GM21825 (cell line): Measurements from ENCODE around the gene ATP23.

Experiments
- ATAC-seq: cut with Tn5 transposase; IDR thresholded peaks from one replicate; pipeline ENCODE4 v1.9.1; 2021; ENCODE audit warnings: mild to moderate bottlenecking, moderate library complexity; ENCODE audit not compliant: unreplicated experiment

ATP23 gene

GRCh38 chr12:57966536-57966935 lies 25.2 kb downstream of the ATP23 start:
- ATAC-seq, result no peak

DNA sequence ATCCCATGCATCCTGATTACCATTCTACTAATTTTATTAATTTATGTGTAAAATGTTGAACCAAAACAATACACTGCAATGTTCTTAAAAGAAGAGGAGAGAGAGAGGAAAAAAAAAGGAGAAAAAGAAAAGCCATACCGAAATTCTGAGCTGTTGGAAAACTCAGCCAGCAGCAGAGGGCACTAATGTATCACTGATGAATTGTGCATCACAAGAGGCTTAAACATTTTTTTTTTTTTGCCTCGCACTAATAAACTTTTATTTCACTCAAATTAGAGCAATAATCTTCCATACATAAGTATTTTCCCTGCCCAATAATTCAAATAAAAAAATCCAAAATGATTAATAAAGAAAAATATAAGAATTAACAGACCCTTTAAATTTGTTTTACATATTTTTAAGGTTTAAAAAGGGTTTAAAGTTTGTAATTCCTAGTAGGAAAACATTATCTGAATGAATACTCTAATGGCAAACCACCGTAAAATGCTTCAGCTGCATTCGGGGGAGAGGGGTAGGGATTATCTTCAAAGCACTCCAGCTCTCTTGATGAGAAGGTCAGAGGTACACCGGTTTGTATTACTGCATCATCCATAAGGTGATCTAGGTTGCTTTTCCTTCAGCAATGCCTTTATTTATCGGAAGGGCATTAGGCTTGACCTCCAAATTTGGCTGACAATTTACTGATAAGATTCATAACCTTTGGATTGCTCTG lies 41.9 kb downstream of the ATP23 start:
- ATAC-seq, result no peak

GRCh38 chr12:57983858-57984505 lies 42.6 kb downstream of the ATP23 start:
- ATAC-seq, result no peak

DNA sequence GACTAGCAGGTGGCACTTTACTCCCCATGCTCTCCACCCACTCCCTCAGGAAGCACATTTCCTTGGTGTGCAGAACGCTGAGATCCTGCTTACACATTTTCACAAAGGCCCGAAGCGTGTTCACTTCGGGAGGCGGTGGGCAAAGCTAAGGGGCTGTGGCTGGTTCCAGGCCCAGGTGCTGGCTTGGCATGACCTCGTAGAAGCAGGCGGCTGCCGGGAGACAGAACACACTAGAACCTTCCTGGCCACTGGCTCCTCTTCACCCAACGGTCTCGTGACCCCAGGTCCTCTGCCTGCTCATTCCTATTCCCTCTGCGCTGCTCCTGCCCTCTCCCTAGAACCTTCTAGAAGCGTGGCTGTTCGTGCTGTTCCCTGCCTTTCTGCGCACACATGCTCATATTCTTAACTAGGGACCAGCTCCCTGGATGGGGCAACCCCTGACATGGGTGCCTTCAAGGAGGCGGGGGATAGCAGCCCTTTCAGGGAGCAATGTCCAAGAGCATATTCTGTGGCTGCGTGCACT lies 43.3 kb downstream of the ATP23 start:
- ATAC-seq, result no peak

DNA sequence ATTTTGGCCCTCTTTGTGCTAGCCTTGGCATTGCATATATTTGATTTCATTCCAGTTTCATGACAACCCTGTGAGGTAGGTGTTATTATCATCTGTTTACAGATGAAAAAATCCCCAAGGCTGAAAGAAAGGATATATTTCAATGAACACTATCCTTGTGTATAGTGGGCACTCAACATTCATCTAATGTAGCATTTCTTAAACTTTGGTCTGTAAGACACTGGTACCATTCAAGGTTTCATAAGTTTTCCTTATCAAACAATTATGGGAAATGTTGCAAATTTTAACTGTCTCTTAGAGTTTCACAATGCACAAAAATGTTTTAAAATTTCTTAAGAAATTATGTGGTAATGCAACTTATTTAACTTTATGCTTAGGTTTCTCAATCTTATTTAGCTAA lies 44.3 kb downstream of the ATP23 start:
- ATAC-seq, result no peak

- no peak for ATAC-seq
Measured at GRCh38 chr12:57989838-57990237, 48.5 kb downstream of the ATP23 start.

DNA sequence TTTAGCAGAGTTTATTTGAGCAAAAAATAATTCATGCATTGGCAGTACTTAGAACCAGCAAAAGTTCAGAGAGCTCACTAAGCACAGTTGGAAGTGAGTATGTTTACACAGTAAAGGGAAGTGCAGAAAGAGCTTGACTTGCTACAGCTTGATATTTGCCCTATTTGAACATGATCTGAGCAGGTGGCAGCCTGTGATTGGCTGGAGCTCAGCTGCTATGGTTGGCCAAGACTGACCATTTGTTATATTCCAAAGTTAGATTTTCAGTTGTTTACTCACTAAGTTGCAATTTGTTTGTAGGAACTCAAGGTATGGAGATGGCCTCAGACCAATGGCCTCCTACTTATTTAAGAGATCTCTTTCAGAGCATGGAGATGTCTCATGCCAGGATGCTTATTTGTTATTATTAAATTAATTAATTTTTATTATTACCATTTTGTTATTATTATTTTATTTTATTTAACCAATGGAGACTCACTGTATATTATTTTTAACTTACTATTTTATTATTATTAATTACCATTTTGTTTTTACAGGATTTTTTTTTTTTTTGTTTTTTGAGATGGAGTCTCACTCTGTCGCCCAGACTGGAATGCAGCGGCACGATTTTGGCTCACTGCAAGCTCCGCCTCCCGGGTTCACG lies 49.0 kb downstream of the ATP23 start:
- no peak for ATAC-seq

GRCh38 chr12:57992001-57992400 lies 50.6 kb downstream of the ATP23 start:
- ATAC-seq, result no peak

- no peak for ATAC-seq
Measured at GRCh38 chr12:57993030-57993429, 51.7 kb downstream of the ATP23 start.

GRCh38 chr12:57993834-57994233 lies 52.5 kb downstream of the ATP23 start:
- no peak for ATAC-seq

- no peak for ATAC-seq
Measured at GRCh38 chr12:57996520-57996919, 55.2 kb downstream of the ATP23 start.

- no peak for ATAC-seq
Measured at GRCh38 chr12:57998251-57998650, 56.9 kb downstream of the ATP23 start.

DNA sequence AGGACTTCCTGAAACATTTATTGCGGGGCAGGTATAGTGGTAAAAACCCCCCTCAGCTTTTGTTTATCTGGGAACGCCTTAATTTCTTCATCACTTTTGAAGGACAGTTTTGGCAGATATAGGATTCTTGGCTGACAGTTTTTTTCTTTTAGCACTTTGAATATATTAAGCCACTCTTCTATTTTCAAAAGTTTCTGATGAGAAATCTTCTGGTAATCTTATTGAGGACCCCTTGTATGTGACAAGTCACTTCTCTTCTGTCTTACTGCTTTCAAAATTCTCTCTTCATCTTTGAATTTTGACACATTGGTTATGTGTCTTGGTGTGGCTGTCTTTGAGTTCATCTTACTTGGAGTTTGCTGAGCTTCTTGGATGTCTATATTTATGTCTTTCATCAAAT lies 59.1 kb downstream of the ATP23 start:
- no peak for ATAC-seq

DNA sequence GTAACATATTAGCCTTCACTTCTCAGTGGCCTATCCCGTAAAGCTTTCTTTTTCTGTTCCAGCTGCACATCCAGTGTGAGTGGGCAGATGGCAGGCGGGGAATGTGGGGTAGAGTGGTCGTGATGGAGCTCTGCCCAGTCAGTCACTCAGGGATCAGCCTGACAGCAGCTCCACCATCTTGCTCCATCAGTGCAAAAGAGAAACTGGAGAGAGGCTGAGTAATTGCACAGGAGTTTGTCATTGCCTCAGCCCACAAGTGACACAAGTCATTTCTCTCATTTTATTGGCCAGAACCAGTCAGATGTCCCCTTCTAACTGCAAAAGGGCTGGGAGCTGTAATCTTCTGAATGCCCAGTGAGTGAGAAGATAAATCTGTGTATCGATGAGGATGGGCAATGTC lies 66.5 kb downstream of the ATP23 start:
- ATAC-seq, result no peak

DNA sequence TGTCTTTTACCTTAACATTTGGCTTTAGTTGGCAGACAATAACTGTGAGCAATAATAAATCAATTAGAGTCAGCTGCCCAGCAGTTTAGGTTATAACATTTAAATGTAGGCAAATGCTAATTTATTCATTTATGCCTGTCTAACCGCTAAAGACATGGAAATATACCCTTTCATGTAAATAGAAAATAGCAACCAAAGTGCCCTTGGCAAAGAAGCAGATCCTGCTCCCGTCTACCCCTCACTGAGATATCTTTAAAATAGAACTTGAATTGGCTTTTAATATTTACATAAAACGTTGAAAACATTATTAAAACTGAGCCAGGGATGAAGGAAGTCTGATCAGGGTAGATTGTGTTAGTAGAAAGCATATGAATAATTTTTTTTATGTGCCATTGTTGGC lies 67.3 kb downstream of the ATP23 start:
- no peak for ATAC-seq
